A673 (cell line): ENCODE data around the gene PIF1.

Source experiments
- EZH2 ChIP-seq: fragments of 200-600 bp; sonication (generic); IDR thresholded peaks from 2 replicates; pipeline ENCODE4 v1.6.1; 2017; ENCODE audit warnings: borderline replicate concordance, low read depth, mild to moderate bottlenecking, mixed read lengths, antibody characterized with exemption, low read length; ENCODE audit not compliant: poor library complexity, severe bottlenecking
- TF ChIP-seq, protein P1 (sequence below): fragments of 300-800, 200-600 bp; sonication (generic); conservative IDR thresholded peaks from 2 replicates; pipeline ENCODE4 v1.5.1; 2017; ENCODE audit warnings: low read depth, mild to moderate bottlenecking, antibody characterized with exemption, low read length, moderate library complexity, mixed read lengths

DNA sequence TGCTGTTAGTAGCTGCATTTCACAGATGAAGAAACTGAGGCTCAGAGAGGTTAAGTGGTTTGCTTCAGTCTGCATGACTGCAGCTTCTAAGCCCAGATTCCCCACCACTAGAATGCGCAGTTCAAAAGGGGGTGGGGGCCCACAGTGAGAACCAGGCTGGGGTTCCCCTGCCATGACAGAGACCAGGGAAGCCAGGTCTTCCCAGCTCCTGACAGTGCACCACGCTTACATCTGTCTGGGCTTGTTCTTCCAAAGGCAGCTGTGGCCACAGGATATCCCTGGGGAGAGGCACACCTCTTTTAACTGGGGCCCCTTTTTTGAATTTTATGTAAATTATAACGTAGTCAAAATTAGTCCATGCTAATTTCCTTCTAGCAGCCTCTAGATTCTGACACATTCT, 21.6 kb upstream of the PIF1 start:
- TF ChIP-seq, protein P1, sequence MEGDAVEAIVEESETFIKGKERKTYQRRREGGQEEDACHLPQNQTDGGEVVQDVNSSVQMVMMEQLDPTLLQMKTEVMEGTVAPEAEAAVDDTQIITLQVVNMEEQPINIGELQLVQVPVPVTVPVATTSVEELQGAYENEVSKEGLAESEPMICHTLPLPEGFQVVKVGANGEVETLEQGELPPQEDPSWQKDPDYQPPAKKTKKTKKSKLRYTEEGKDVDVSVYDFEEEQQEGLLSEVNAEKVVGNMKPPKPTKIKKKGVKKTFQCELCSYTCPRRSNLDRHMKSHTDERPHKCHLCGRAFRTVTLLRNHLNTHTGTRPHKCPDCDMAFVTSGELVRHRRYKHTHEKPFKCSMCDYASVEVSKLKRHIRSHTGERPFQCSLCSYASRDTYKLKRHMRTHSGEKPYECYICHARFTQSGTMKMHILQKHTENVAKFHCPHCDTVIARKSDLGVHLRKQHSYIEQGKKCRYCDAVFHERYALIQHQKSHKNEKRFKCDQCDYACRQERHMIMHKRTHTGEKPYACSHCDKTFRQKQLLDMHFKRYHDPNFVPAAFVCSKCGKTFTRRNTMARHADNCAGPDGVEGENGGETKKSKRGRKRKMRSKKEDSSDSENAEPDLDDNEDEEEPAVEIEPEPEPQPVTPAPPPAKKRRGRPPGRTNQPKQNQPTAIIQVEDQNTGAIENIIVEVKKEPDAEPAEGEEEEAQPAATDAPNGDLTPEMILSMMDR = no peak
- no peak for TF ChIP-seq EZH2
